Naive B cell (primary cell): Measurements from ENCODE around the gene LMO7. TPM values are rescaled to one million over a fixed set of nuclear protein-coding genes. Genes with fewer than 3 reads are reported as not detected.
"Not testable (repeated sequence)": the region's sequence is repeated elsewhere in the genome, so short reads cannot be mapped to it uniquely, and the experiment has no call there.

Experiments used
- ATAC-seq, 2 donors: fragments of 150-1000 bp; cut with Tn5 transposase; 2 replicates each; pipeline ENCODE4 v1.10.0; 2021; ENCODE audit warnings: low read depth in 2 of 2, mild to moderate bottlenecking in 2 of 2, moderate library complexity in 2 of 2
- DNase-seq: peaks from one replicate; pipeline ENCODE4 v3.0.0; 2022
- H3K27ac Mint-ChIP-seq, 6 donors: one replicate each; pipeline ENCODE4 v1.8.0; 2020 to 2022; ENCODE audit warnings: mild to moderate bottlenecking in 6 of 6, mixed read lengths in 6 of 6, moderate library complexity in 5 of 6, inconsistent platforms in 2 of 6
- H3K27me3 Mint-ChIP-seq, 3 donors: one replicate each; pipeline ENCODE4 v1.8.0; 2021 to 2022; ENCODE audit warnings: mixed read lengths in 3 of 3, mild to moderate bottlenecking in 1 of 3
- H3K36me3 Mint-ChIP-seq, 2 donors: one replicate each; pipeline ENCODE4 v1.8.0; 2020 to 2022; ENCODE audit warnings: mixed read lengths in 2 of 2, inconsistent platforms in 1 of 2, mild to moderate bottlenecking in 1 of 2
- H3K4me1 Mint-ChIP-seq, 3 donors: one replicate each; pipeline ENCODE4 v1.8.0; 2020 to 2022; ENCODE audit warnings: mixed read lengths in 3 of 3, inconsistent platforms in 1 of 3, mild to moderate bottlenecking in 1 of 3, moderate library complexity in 1 of 3
- H3K4me3 Mint-ChIP-seq, 8 donors: one replicate each; pipeline ENCODE4 v1.8.0; 2020 to 2022; ENCODE audit warnings: mild to moderate bottlenecking in 8 of 8, mixed read lengths in 8 of 8, moderate library complexity in 8 of 8, inconsistent platforms in 2 of 8
- H3K9me3 Mint-ChIP-seq, 7 donors: one replicate each; pipeline ENCODE4 v1.8.0; 2020 to 2022; ENCODE audit warnings: mixed read lengths in 7 of 7, mild to moderate bottlenecking in 5 of 7, inconsistent platforms in 2 of 7, moderate library complexity in 1 of 7
- polyA plus RNA-seq, 6 donors: library from polyadenylated mRNA; unstranded; fragments of 300-500 nt; fragmentation: Illumina TruSeq; gene quantifications; one replicate each; pipeline ENCODE4 v1.2.3, GENCODE V29; 2021; ENCODE audit warnings: low read depth in 6 of 6

Gene LMO7
- polyA plus RNA-seq, 6 donors from 2014 or later = 6.8 to 9.6 (median 9.4) TPM; not detected in 1

GRCh38 chr13:75690607-75691006, 54.5 kb downstream of the LMO7 start:
- no peak overlapping the region for H3K4me3 Mint-ChIP-seq
- H3K9me3 Mint-ChIP-seq = no peaks in the 10 kb centered on the region
- H3K36me3 Mint-ChIP-seq = no peaks in the 10 kb centered on the region
- H3K27me3 Mint-ChIP-seq = no peaks in the 10 kb centered on the region
- no peak for DNase-seq
- no peak overlapping the region for H3K27ac Mint-ChIP-seq
- ATAC-seq = no peak
- H3K4me1 Mint-ChIP-seq = no peaks in the 10 kb centered on the region

- Mint-ChIP-seq H3K27ac (no peak overlapping the region), H3K4me3 (no peak overlapping the region), H3K27me3 (no peaks in the 10 kb centered on the region), H3K36me3 (no peaks in the 10 kb centered on the region), H3K9me3 (no peaks in the 10 kb centered on the region), H3K4me1 (peaks cover 0 to 5% (median 0%) of the 10 kb centered on the region in 3 donors)
- ATAC-seq (no peak), DNase-seq (no peak)
Measured at GRCh38 chr13:75691183-75691582, 55.1 kb downstream of the LMO7 start.

GRCh38 chr13:75693227-75693626, 57.1 kb downstream of the LMO7 start:
- no peaks in the 10 kb centered on the region for H3K36me3 Mint-ChIP-seq
- H3K9me3 Mint-ChIP-seq = no peaks in the 10 kb centered on the region
- peaks cover 0 to 6% (median 0%) of the 10 kb centered on the region in 3 donors for H3K4me1 Mint-ChIP-seq
- no peak for ATAC-seq
- no peak overlapping the region for H3K27ac Mint-ChIP-seq
- no peaks in the 10 kb centered on the region for H3K27me3 Mint-ChIP-seq
- DNase-seq = no peak
- H3K4me3 Mint-ChIP-seq = no peak overlapping the region

GRCh38 chr13:75694722-75695121, 58.6 kb downstream of the LMO7 start:
- H3K4me1 Mint-ChIP-seq = peaks cover 0 to 6% (median 0%) of the 10 kb centered on the region in 3 donors
- ATAC-seq (no peak), DNase-seq (no peak)
- no peaks in the 10 kb centered on the region for H3K27me3 Mint-ChIP-seq
- no peak overlapping the region for H3K4me3 Mint-ChIP-seq
- H3K27ac Mint-ChIP-seq = peak overlapping the region in 1 of 6 donors; percentile 80
- peaks cover 0 to 10% (median 0%) of the 10 kb centered on the region in 7 donors for H3K9me3 Mint-ChIP-seq
- H3K36me3 Mint-ChIP-seq = peaks cover 7 to 11% of the 10 kb centered on the region in 2 donors

- Mint-ChIP-seq H3K36me3 (peaks cover 8 to 11% of the 10 kb centered on the region in 2 donors), H3K4me3 (peak overlapping the region in 3 of 8 donors; percentile 19 to 43 (median 30)), H3K27ac (peak overlapping the region in 1 of 6 donors; percentile 50), H3K9me3 (peaks cover 0 to 17% (median 0%) of the 10 kb centered on the region in 7 donors)
- ATAC-seq (peak; percentile 34 to 45), DNase-seq (peak; percentile 45)
- not testable (repeated sequence) for H3K4me1 Mint-ChIP-seq, H3K27me3 Mint-ChIP-seq
Measured at GRCh38 chr13:75695908-75696307, 59.8 kb downstream of the LMO7 start.

DNA sequence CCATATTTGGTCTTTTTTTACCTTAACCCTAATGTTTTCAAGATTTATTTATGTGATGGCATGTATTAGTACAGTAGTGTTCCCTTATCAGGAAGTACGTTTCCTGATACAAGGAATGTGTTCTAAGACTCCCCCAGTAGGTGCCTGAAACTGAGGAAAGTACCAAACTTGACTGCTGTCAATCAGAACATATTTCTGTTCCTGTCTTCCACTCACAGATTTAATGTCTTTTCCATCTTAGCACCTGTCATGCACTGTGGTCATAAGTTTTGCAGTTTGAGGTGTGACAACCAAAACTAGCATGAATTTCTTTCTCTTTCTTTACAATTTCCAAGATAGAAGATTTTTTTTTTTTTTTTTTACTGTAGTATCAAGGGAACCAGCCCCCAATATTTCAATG, 62.9 kb downstream of the LMO7 start:
- H3K4me3 Mint-ChIP-seq = no peak overlapping the region
- H3K36me3 Mint-ChIP-seq = peaks cover 8 to 11% of the 10 kb centered on the region in 2 donors
- no peak for DNase-seq
- H3K4me1 Mint-ChIP-seq = peaks cover 0 to 6% (median 0%) of the 10 kb centered on the region in 3 donors
- no peaks in the 10 kb centered on the region for H3K27me3 Mint-ChIP-seq
- ATAC-seq = no peak
- no peak overlapping the region for H3K27ac Mint-ChIP-seq
- peaks cover 0 to 17% (median 0%) of the 10 kb centered on the region in 7 donors for H3K9me3 Mint-ChIP-seq

- H3K27ac Mint-ChIP-seq, DNase-seq, H3K4me1 Mint-ChIP-seq, ATAC-seq, H3K4me3 Mint-ChIP-seq, H3K27me3 Mint-ChIP-seq: not testable (repeated sequence)
- peaks cover 8 to 11% of the 10 kb centered on the region in 2 donors for H3K36me3 Mint-ChIP-seq
- H3K9me3 Mint-ChIP-seq = peaks cover 0 to 17% (median 0%) of the 10 kb centered on the region in 7 donors
Measured at GRCh38 chr13:75699717-75700116, 63.6 kb downstream of the LMO7 start.

DNA sequence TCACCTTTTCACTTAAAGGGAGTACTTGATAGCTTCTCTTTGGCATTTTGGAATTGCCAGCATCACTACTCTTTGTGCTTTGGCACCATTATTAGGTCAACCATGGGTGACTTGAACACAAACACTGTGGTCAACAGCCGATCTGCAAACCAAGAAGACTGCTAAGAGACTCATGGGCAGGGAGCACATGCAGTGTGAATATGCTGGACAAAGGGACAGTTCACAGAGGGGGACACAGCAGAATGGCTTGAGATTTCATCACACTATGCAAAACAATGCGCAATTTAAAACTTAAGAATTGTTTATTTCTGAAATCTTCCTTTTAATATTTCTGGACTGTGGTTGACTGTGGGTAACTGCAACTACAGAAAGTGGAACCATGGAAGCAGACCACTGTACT, 64.4 kb downstream of the LMO7 start:
- no peak overlapping the region for H3K4me3 Mint-ChIP-seq
- H3K27ac Mint-ChIP-seq = no peak overlapping the region
- H3K36me3 Mint-ChIP-seq = peaks cover 8 to 11% of the 10 kb centered on the region in 2 donors
- peaks cover 0 to 17% (median 0%) of the 10 kb centered on the region in 7 donors for H3K9me3 Mint-ChIP-seq
- no peak for DNase-seq
- no peak for ATAC-seq
- peaks cover 0 to 6% (median 0%) of the 10 kb centered on the region in 3 donors for H3K4me1 Mint-ChIP-seq
- H3K27me3 Mint-ChIP-seq = no peaks in the 10 kb centered on the region

DNA sequence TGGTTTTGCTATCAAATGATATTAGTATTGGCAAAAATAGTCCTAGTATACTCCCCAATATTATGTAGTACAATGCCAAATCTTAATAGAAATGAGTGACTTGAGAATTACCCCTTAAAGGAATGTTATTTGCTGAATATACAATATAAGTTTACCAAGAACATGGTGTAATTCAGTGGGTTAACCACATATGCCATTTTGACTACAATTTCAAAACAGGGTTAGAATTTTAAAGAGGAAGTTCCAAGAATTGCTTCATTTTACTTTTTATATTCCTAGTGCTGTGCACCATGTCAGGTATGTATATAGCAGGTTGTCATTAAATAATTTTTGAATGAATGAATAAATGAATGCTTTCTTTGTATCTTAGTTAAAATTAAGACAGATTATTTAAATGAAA, 66.3 kb downstream of the LMO7 start:
- H3K27me3 Mint-ChIP-seq = no peaks in the 10 kb centered on the region
- H3K36me3 Mint-ChIP-seq = peaks cover 8 to 11% of the 10 kb centered on the region in 2 donors
- no peak for ATAC-seq
- H3K4me1 Mint-ChIP-seq = no peaks in the 10 kb centered on the region
- no peak for DNase-seq
- H3K9me3 Mint-ChIP-seq = peaks cover 0 to 17% (median 0%) of the 10 kb centered on the region in 7 donors
- no peak overlapping the region for H3K4me3 Mint-ChIP-seq
- no peak overlapping the region for H3K27ac Mint-ChIP-seq

GRCh38 chr13:75703769-75704168, 67.6 kb downstream of the LMO7 start:
- Mint-ChIP-seq H3K4me1 (no peaks in the 10 kb centered on the region), H3K4me3 (no peak overlapping the region), H3K27ac (peak overlapping the region in 1 of 6 donors; percentile 47), H3K27me3 (no peaks in the 10 kb centered on the region), H3K36me3 (peaks cover 8 to 9% of the 10 kb centered on the region in 2 donors), H3K9me3 (peaks cover 0 to 16% (median 0%) of the 10 kb centered on the region in 7 donors)
- ATAC-seq (no peak), DNase-seq (no peak)

GRCh38 chr13:75704194-75704926, 68.2 kb downstream of the LMO7 start:
- peaks cover 0 to 10% (median under 1%) of the 10 kb centered on the region in 7 donors for H3K9me3 Mint-ChIP-seq
- DNase-seq = no peak
- no peak overlapping the region for H3K4me3 Mint-ChIP-seq
- no peak overlapping the region for H3K27ac Mint-ChIP-seq
- H3K27me3 Mint-ChIP-seq = no peaks in the 10 kb centered on the region
- ATAC-seq = no peak
- H3K36me3 Mint-ChIP-seq = peaks cover 3 to 4% of the 10 kb centered on the region in 2 donors
- H3K4me1 Mint-ChIP-seq = no peaks in the 10 kb centered on the region

- H3K27me3 Mint-ChIP-seq = no peaks in the 10 kb centered on the region
- peak overlapping the region in 2 of 6 donors; percentile 3 to 6 for H3K27ac Mint-ChIP-seq
- ATAC-seq (no peak), DNase-seq (no peak)
- H3K4me1 Mint-ChIP-seq = no peaks in the 10 kb centered on the region
- H3K36me3 Mint-ChIP-seq = no peaks in the 10 kb centered on the region
- H3K4me3 Mint-ChIP-seq = no peak overlapping the region
- peaks cover 0 to 6% (median 0%) of the 10 kb centered on the region in 7 donors for H3K9me3 Mint-ChIP-seq
Measured at GRCh38 chr13:75704927-75705288, 68.8 kb downstream of the LMO7 start.

DNA sequence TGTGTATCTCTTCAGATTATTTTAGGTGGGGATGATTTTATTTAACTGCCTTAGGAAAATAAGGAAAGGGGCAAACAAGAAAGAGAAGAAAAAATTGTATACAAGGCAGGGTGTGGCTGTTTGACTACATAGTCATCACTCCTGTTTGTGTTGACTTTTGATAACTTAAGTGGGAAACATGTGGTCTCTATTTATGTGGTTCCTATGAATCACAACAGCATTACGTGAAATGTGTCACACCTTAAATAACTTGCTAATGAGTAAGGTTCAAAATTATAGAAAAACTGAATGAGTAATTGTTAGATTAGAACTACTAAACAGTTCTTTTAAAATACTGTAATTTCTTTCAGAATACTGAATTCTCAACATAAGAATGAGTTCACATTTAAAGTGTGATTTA, 69.3 kb downstream of the LMO7 start:
- Mint-ChIP-seq H3K9me3 (peaks cover 0 to 4% (median 0%) of the 10 kb centered on the region in 7 donors), H3K36me3 (no peaks in the 10 kb centered on the region), H3K4me3 (no peak overlapping the region), H3K27me3 (no peaks in the 10 kb centered on the region), H3K4me1 (no peaks in the 10 kb centered on the region), H3K27ac (peak overlapping the region in 2 of 6 donors; percentile 3 to 6)
- ATAC-seq (no peak), DNase-seq (no peak)

GRCh38 chr13:75705908-75706307, 69.8 kb downstream of the LMO7 start:
- no peak overlapping the region for H3K27ac Mint-ChIP-seq
- peaks cover 0 to 4% (median 0%) of the 10 kb centered on the region in 7 donors for H3K9me3 Mint-ChIP-seq

More at GRCh38 chr13:75705908-75706307, 69.8 kb downstream of the LMO7 start:
- H3K36me3 Mint-ChIP-seq = no peaks in the 10 kb centered on the region
- H3K27me3 Mint-ChIP-seq = no peaks in the 10 kb centered on the region
- H3K4me3 Mint-ChIP-seq = no peak overlapping the region
- H3K4me1 Mint-ChIP-seq = no peaks in the 10 kb centered on the region
- ATAC-seq = no peak
- no peak for DNase-seq
